ENCODE data around the gene SORL1. TPM values are rescaled to one million over a fixed set of nuclear protein-coding genes. Genes with fewer than 3 reads are reported as not detected.

SORL1 gene
- total RNA-seq, 1 experiment from 2014 or later: 68.3 TPM

GRCh38 chr11:121419836-121420235 is 32.3 kb upstream of the SORL1 start:
- Histone ChIP-seq H3K56ac (ENCODE audit: insufficient read length, low read depth, low read length) (no peak overlapping the region), H3K9me3 (ENCODE audit: control insufficient read depth, low read depth, low read length) (no peaks in the 10 kb centered on the region), H4K5ac (ENCODE audit: insufficient read length, low read depth, low read length) (no peak overlapping the region), H2AK5ac (ENCODE audit: insufficient read length, low read length) (no peak overlapping the region), H3K9ac (ENCODE audit: extremely low read depth, insufficient read length, low read length) (no peak overlapping the region), H3K4me2 (ENCODE audit: insufficient read depth, insufficient read length, low read length) (no peak overlapping the region), H3T11ph (ENCODE audit: low read length) (no peak overlapping the region), H3K14ac (ENCODE audit: insufficient read depth, low read length) (no peak overlapping the region), H3K27ac (ENCODE audit: insufficient read length, low read depth, low read length) (no peak overlapping the region), H3K4me1 (ENCODE audit: insufficient read depth, low read length) (0 out of 2 replicates have a peak, but pooled peaks cover 4% of the 10 kb centered on the region), H2BK15ac (ENCODE audit: low read depth, low read length) (no peak overlapping the region), H2BK120ac (ENCODE audit: low read depth, low read length, poor library complexity, severe bottlenecking) (no peak overlapping the region), H2BK5ac (ENCODE audit: insufficient read length, low read length) (no peak overlapping the region), H3K79me1 (ENCODE audit: insufficient read depth, low read depth, low read length, poor library complexity, severe bottlenecking) (no peaks in the 10 kb centered on the region), H3K18ac (ENCODE audit: insufficient read length, low read depth, low read length) (no peak overlapping the region), H3K4ac (ENCODE audit: low read depth, low read length) (no peak overlapping the region), H2BK12ac (ENCODE audit: insufficient read length, low read depth, low read length) (no peak overlapping the region), H3K23ac (ENCODE audit: insufficient read length, low read depth, low read length) (no peak overlapping the region), H4K20me1 (ENCODE audit: control insufficient read depth, insufficient read depth, insufficient read length) (no peaks in the 10 kb centered on the region), H3K23me2 (ENCODE audit: insufficient read length, low read depth, low read length, poor library complexity, severe bottlenecking) (no peaks in the 10 kb centered on the region), H3K27me3 (ENCODE audit: insufficient read depth, low read length) (no peaks in the 10 kb centered on the region), H4K91ac (ENCODE audit: insufficient read length, low read depth, low read length) (no peak overlapping the region), H3K79me2 (ENCODE audit: insufficient read depth, low read length) (no peaks in the 10 kb centered on the region), H2BK20ac (ENCODE audit: low read depth, low read length, poor library complexity, severe bottlenecking) (no peak overlapping the region), H4K8ac (replicated peaks; ENCODE audit: insufficient read length, low read depth, low read length) (no peak overlapping the region), H2AFZ (ENCODE audit: low read length) (no peak overlapping the region)
- no peak overlapping the region for H3K27ac Mint-ChIP-seq
- no peaks in the 10 kb centered on the region for H3K27me3 Mint-ChIP-seq (ENCODE audit: low read depth)
- TF ChIP-seq CTCF (conservative IDR thresholded peaks at IDR 0.05): no peak
- WGBS (ENCODE audit: extremely low coverage, insufficient read length, low lambda C conversion rate): no CpG with 5 or more reads among the region's 4 CpGs
- peaks cover 14 to 25% of the 10 kb centered on the region in 2 experiments for H3K4me1 Mint-ChIP-seq
- peaks cover 4 to 5% of the 10 kb centered on the region in 2 experiments; a peak in 3 of 5 replicates for H3K9me3 Mint-ChIP-seq
- peaks cover 2 to 5% (median 3%) of the 10 kb centered on the region in 3 experiments; a peak in 3 of 7 replicates for H3K36me3 Mint-ChIP-seq (ENCODE audit: insufficient read depth in 1 of 3, low read depth in 3 of 3)
- no peak for DNase-seq
- no peak overlapping the region for H3K4me3 Mint-ChIP-seq

Data from H9 (cell line).